Measurements from ENCODE around the gene CLRN2. TPM values are rescaled to one million over a fixed set of nuclear protein-coding genes. Genes with fewer than 3 reads are reported as not detected.

Gene CLRN2
- total and polyA plus RNA-seq, 9 of the 15 experiments (the other 6 are each of a cell fraction or from before 2014, with no cell fraction given): not detected

DNA sequence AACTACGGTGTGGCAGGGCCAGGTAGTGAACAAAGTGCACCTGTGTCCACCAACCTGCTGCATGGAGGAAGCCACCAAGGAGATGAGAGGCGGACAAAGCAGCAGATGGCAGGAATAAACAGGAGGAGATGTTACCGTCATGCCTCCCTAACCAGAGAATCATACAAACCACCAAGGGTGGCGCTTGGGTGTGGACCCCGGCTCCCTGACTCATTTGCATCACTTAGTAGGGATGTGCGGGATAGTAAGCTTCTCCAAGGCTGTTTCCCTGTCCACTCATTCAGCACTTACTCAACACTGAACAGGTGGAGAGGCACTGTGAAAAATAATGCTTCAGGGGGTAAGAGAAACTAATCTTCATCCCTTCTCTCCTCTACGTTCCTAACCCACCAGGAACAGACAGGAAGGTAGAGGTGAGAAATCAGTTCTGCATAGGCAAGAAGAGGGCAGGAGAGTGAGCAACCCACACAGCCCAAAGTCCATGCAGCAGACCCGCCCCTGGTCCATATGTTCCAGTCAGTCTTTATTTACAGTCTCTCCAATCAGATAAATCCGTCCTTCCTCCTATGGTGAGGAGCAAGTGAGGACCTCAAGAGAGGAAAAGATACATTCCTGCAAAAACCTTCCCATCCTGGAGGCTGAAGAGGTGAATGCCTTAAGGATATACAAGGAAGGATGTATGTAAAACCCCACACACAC, 37.0 kb upstream of the CLRN2 start:
- CTCF ChIA-PET (ENCODE audit: low intra/inter-chr PET ratio): no interaction called here
- FAIRE-seq: no peak
- no TSS peak for BruUV-seq (replicated peaks)

More for the DNA sequence above, 37.0 kb upstream of the CLRN2 start:
- no peak overlapping the region for H3K4me2 ChIP-seq (ENCODE audit: insufficient read depth, low read length)
- no peaks in the 10 kb centered on the region; the same call in 1 of the 2 replicates for H3K9me3 ChIP-seq (replicated peaks; ENCODE audit: control insufficient read depth, insufficient read depth, low read depth, low read length)
- H3K36me3 ChIP-seq (ENCODE audit: control insufficient read depth, insufficient read depth, low read length): no peaks in the 10 kb centered on the region
- no peak overlapping the region for H3K4me3 ChIP-seq
- 37% methylated on average over 9 of the region's 9 CpGs for WGBS (ENCODE audit: insufficient coverage, low coverage, missing lambda C conversion rate)
- TF ChIP-seq TAL1 (IDR thresholded peaks at IDR 0.05): no peak
- no peak for TF ChIP-seq L3MBTL2 (IDR thresholded peaks at IDR 0.05)
- no peak for TF ChIP-seq HNRNPK (IDR thresholded peaks at IDR 0.05; ENCODE audit: low read depth, low read length, poor library complexity, severe bottlenecking)
- TF ChIP-seq, protein P1, sequence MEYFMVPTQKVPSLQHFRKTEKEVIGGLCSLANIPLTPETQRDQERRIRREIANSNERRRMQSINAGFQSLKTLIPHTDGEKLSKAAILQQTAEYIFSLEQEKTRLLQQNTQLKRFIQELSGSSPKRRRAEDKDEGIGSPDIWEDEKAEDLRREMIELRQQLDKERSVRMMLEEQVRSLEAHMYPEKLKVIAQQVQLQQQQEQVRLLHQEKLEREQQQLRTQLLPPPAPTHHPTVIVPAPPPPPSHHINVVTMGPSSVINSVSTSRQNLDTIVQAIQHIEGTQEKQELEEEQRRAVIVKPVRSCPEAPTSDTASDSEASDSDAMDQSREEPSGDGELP (CRISPR knock-in tag; IDR thresholded peaks at IDR 0.05; ENCODE audit: borderline replicate concordance): no peak
- no peak for TF ChIP-seq HDGF (IDR thresholded peaks at IDR 0.05)
- TF ChIP-seq HSF4 (CRISPR knock-in tag; IDR thresholded peaks at IDR 0.05; ENCODE audit: borderline replicate concordance): no peak
- TF ChIP-seq, protein P2, sequence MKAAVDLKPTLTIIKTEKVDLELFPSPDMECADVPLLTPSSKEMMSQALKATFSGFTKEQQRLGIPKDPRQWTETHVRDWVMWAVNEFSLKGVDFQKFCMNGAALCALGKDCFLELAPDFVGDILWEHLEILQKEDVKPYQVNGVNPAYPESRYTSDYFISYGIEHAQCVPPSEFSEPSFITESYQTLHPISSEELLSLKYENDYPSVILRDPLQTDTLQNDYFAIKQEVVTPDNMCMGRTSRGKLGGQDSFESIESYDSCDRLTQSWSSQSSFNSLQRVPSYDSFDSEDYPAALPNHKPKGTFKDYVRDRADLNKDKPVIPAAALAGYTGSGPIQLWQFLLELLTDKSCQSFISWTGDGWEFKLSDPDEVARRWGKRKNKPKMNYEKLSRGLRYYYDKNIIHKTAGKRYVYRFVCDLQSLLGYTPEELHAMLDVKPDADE (conservative IDR thresholded peaks at IDR 0.05; ENCODE audit: control insufficient read depth, low read depth, low read length): no peak
- no peaks in the 10 kb centered on the region for H3K9me1 ChIP-seq (ENCODE audit: control insufficient read depth, insufficient read depth, low read length)
- no peak for ATAC-seq
- DNase-seq (ENCODE audit: extremely low read depth in 1 of 4, low spot score in 3 of 4): no peak
- H2AFZ ChIP-seq (ENCODE audit: low read depth, low read length): no peak overlapping the region
- intact Hi-C loops (cut with micrococcal nuclease): no loop called here
- H3K79me2 ChIP-seq (ENCODE audit: control insufficient read depth, insufficient read depth, low read length): no peaks in the 10 kb centered on the region
- peaks cover 0 to 12% of the 10 kb centered on the region in 2 experiments; a peak in 2 of 5 replicates for H3K4me1 ChIP-seq (replicated peaks in 1 of 2; ENCODE audit: control insufficient read depth in 2 of 2, insufficient read depth in 2 of 2, low read length in 2 of 2)
- POLR2A ChIA-PET: no interaction called here
- H3K9ac ChIP-seq (ENCODE audit: insufficient read depth in 1 of 2, low read depth in 2 of 2, low read length in 2 of 2): no peak overlapping the region
- no peaks in the 10 kb centered on the region for H3K27me3 ChIP-seq (ENCODE audit: control insufficient read depth in 2 of 2, insufficient read depth in 2 of 2, low read length in 2 of 2)
- in situ Hi-C loops (cut with MboI): no loop called here
- H4K20me1 ChIP-seq (replicated peaks; ENCODE audit: control insufficient read depth, insufficient read depth, low read length): no peaks in the 10 kb centered on the region
- no peak overlapping the region for H3K27ac ChIP-seq (ENCODE audit: extremely low read depth, low read depth, low read length)

Data from K562 (cell line).